ENCODE results near the gene DSG2.
"Not testable (repeated sequence)": the region's sequence is repeated elsewhere in the genome, so short reads cannot be mapped to it uniquely, and the experiment has no call there.

The DSG2 gene

GRCh38 chr18:31500051-31500688 lies 2.2 kb downstream of the DSG2 start:
- no peak for DNase-seq (ENCODE audit: low read depth)

- DNase-seq (ENCODE audit: low read depth): no peak
These were observed 5.0 kb downstream of the DSG2 start for GRCh38 chr18:31503011-31503410.

GRCh38 chr18:31504455-31505147 lies 6.6 kb downstream of the DSG2 start:
- DNase-seq (ENCODE audit: low read depth): no peak

- no peak for DNase-seq (ENCODE audit: low read depth)
These were observed 7.2 kb downstream of the DSG2 start for GRCh38 chr18:31505156-31505555.

GRCh38 chr18:31506024-31506742 lies 8.2 kb downstream of the DSG2 start:
- DNase-seq (ENCODE audit: low read depth): peak; percentile 19

GRCh38 chr18:31507124-31507523 lies 9.1 kb downstream of the DSG2 start:
- DNase-seq (ENCODE audit: low read depth): not testable (repeated sequence)

- no peak for DNase-seq (ENCODE audit: low read depth)
These were observed 10.8 kb downstream of the DSG2 start for GRCh38 chr18:31508781-31509180.

- DNase-seq (ENCODE audit: low read depth): no peak
These were observed 11.6 kb downstream of the DSG2 start for GRCh38 chr18:31509571-31509970.

GRCh38 chr18:31510319-31510718 lies 12.3 kb downstream of the DSG2 start:
- DNase-seq (ENCODE audit: low read depth): no peak

GRCh38 chr18:31511098-31511497 lies 13.1 kb downstream of the DSG2 start:
- no peak for DNase-seq (ENCODE audit: low read depth)

- peak; percentile 61 for DNase-seq (ENCODE audit: low read depth)
These were observed 14.3 kb downstream of the DSG2 start for GRCh38 chr18:31512203-31512764.

GRCh38 chr18:31513189-31513935 lies 15.4 kb downstream of the DSG2 start:
- no peak for DNase-seq (ENCODE audit: low read depth)

GRCh38 chr18:31516437-31516836 lies 18.5 kb downstream of the DSG2 start:
- DNase-seq (ENCODE audit: low read depth): no peak

GRCh38 chr18:31526374-31526773 lies 28.4 kb downstream of the DSG2 start:
- no peak for DNase-seq (ENCODE audit: low read depth)

GRCh38 chr18:31533236-31533635 lies 35.3 kb downstream of the DSG2 start:
- DNase-seq (ENCODE audit: low read depth): no peak

- no peak for DNase-seq (ENCODE audit: low read depth)
These were observed 40.9 kb downstream of the DSG2 start for GRCh38 chr18:31538837-31539236.

GRCh38 chr18:31546476-31546875 lies 48.5 kb downstream of the DSG2 start:
- DNase-seq (ENCODE audit: low read depth): no peak

GRCh38 chr18:31548853-31549252 lies 50.9 kb downstream of the DSG2 start:
- DNase-seq (ENCODE audit: low read depth): no peak

GRCh38 chr18:31549416-31549815 lies 51.4 kb downstream of the DSG2 start:
- no peak for DNase-seq (ENCODE audit: low read depth)

GRCh38 chr18:31551883-31552282 lies 53.9 kb downstream of the DSG2 start:
- DNase-seq (ENCODE audit: low read depth): no peak

GRCh38 chr18:31553800-31554199 lies 55.8 kb downstream of the DSG2 start:
- no peak for DNase-seq (ENCODE audit: low read depth)

GRCh38 chr18:31554776-31555175 lies 56.8 kb downstream of the DSG2 start:
- DNase-seq (ENCODE audit: low read depth): no peak
